H9 (cell line): ENCODE data around the gene DIPK1B. TPM values are rescaled to one million over a fixed set of nuclear protein-coding genes. Genes with fewer than 3 reads are reported as not detected.

Source experiments
- DNase-seq: peaks from one replicate; pipeline ENCODE4 v3.0.0-alpha.2; 2017
- H2AFZ ChIP-seq: one replicate; pipeline ENCODE4 v1.6.1; 2013; ENCODE audit warnings: mild to moderate bottlenecking, low read length, control low read depth, moderate library complexity
- H2AK5ac ChIP-seq: 2 replicates; pipeline ENCODE4 v1.6.1; 2013; ENCODE audit warnings: low read length, control low read depth, mixed read lengths; ENCODE audit not compliant: insufficient read length
- H2BK120ac ChIP-seq: one replicate; pipeline ENCODE4 v1.6.1; 2013; ENCODE audit warnings: low read depth, mild to moderate bottlenecking, low read length, control low read depth, inconsistent platforms; ENCODE audit not compliant: poor library complexity, severe bottlenecking
- H2BK12ac ChIP-seq: 2 replicates; pipeline ENCODE4 v1.6.1; 2013; ENCODE audit warnings: low read length, control low read depth, mixed read lengths, low read depth; ENCODE audit not compliant: insufficient read length
- H2BK15ac ChIP-seq: 2 replicates; pipeline ENCODE4 v1.6.1; 2013; ENCODE audit warnings: low read depth, low read length, control low read depth
- H2BK20ac ChIP-seq: one replicate; pipeline ENCODE4 v1.6.1; 2013; ENCODE audit warnings: low read depth, mild to moderate bottlenecking, low read length, control low read depth, inconsistent platforms; ENCODE audit not compliant: poor library complexity, severe bottlenecking
- H2BK5ac ChIP-seq: 2 replicates; pipeline ENCODE4 v1.6.1; 2013; ENCODE audit warnings: low read length, control low read depth, mixed read lengths; ENCODE audit not compliant: insufficient read length
- H3K14ac ChIP-seq: 2 replicates; pipeline ENCODE4 v1.6.1; 2013; ENCODE audit warnings: low read length, control low read depth; ENCODE audit not compliant: insufficient read depth
- H3K18ac ChIP-seq: 2 replicates; pipeline ENCODE4 v1.6.1; 2013; ENCODE audit warnings: low read depth, mild to moderate bottlenecking, mixed read lengths, low read length, control low read depth; ENCODE audit not compliant: insufficient read length
- H3K23ac ChIP-seq: 2 replicates; pipeline ENCODE4 v1.6.1; 2013; ENCODE audit warnings: low read length, control low read depth, mixed read lengths, low read depth; ENCODE audit not compliant: insufficient read length
- H3K23me2 ChIP-seq: 2 replicates; pipeline ENCODE4 v1.6.1; 2013; ENCODE audit warnings: low read depth, mild to moderate bottlenecking, mixed read lengths, low read length, control low read depth; ENCODE audit not compliant: insufficient read length, poor library complexity, severe bottlenecking
- H3K27ac ChIP-seq: 2 replicates; pipeline ENCODE4 v1.5.1; 2013; ENCODE audit warnings: low read length, control low read depth, mixed read lengths, low read depth; ENCODE audit not compliant: insufficient read length
- H3K27me3 ChIP-seq: 2 replicates; pipeline ENCODE4 v1.6.1; 2013; ENCODE audit warnings: low read length, control low read depth, inconsistent platforms; ENCODE audit not compliant: insufficient read depth
- H3K4ac ChIP-seq: 2 replicates; pipeline ENCODE4 v1.6.1; 2013; ENCODE audit warnings: low read depth, mild to moderate bottlenecking, control low read depth, inconsistent platforms, low read length, moderate library complexity
- H3K4me1 ChIP-seq: 2 replicates; pipeline ENCODE4 v1.6.1; 2013; ENCODE audit warnings: low read length, control low read depth, inconsistent platforms; ENCODE audit not compliant: insufficient read depth
- H3K4me2 ChIP-seq: 2 replicates; pipeline ENCODE4 v1.6.1; 2013; ENCODE audit warnings: low read length, control low read depth, mixed read lengths; ENCODE audit not compliant: insufficient read length, insufficient read depth
- H3K56ac ChIP-seq: 2 replicates; pipeline ENCODE4 v1.6.1; 2013; ENCODE audit warnings: low read depth, mild to moderate bottlenecking, mixed read lengths, low read length, control low read depth; ENCODE audit not compliant: insufficient read length
- H3K79me1 ChIP-seq: 2 replicates; pipeline ENCODE4 v1.6.1; 2013; ENCODE audit warnings: low read depth, mild to moderate bottlenecking, moderate library complexity, low read length, control low read depth, inconsistent platforms; ENCODE audit not compliant: insufficient read depth, poor library complexity, severe bottlenecking
- H3K79me2 ChIP-seq: 2 replicates; pipeline ENCODE4 v1.6.1; 2013; ENCODE audit warnings: low read length, control low read depth, inconsistent platforms; ENCODE audit not compliant: insufficient read depth
- H3K9ac ChIP-seq: 2 replicates; pipeline ENCODE4 v1.6.1; 2013; ENCODE audit warnings: low read length, control low read depth, mixed read lengths; ENCODE audit not compliant: insufficient read length; ENCODE audit errors: extremely low read depth
- H3K9me3 ChIP-seq: one replicate; pipeline ENCODE4 v1.6.1; 2013; ENCODE audit warnings: low read depth, low read length, inconsistent platforms; ENCODE audit not compliant: control insufficient read depth
- H3T11ph ChIP-seq: one replicate; pipeline ENCODE4 v1.6.1; 2013; ENCODE audit warnings: mild to moderate bottlenecking, low read length, control low read depth, inconsistent platforms
- H4K20me1 ChIP-seq: one replicate; pipeline ENCODE4 v1.6.1; 2013; ENCODE audit not compliant: control insufficient read depth, insufficient read length, insufficient read depth
- H4K5ac ChIP-seq: 2 replicates; pipeline ENCODE4 v1.6.1; 2013; ENCODE audit warnings: low read depth, mild to moderate bottlenecking, mixed read lengths, low read length, control low read depth; ENCODE audit not compliant: insufficient read length
- H4K8ac ChIP-seq: replicated peaks from 2 replicates; pipeline ENCODE4 v1.6.1; 2013; ENCODE audit warnings: low read length, control low read depth, mixed read lengths, low read depth; ENCODE audit not compliant: insufficient read length
- H4K91ac ChIP-seq: 2 replicates; pipeline ENCODE4 v1.6.1; 2013; ENCODE audit warnings: low read depth, mild to moderate bottlenecking, moderate library complexity, mixed read lengths, low read length, control low read depth; ENCODE audit not compliant: insufficient read length
- H3K27ac Mint-ChIP-seq, 3 experiments: 2 replicates in 2 of 3; 3 replicates in 1 of 3; pipeline ENCODE4 v1.8.0; 2020 to 2021; ENCODE audit warnings: mixed read lengths in 3 of 3, mild to moderate bottlenecking in 1 of 3, moderate library complexity in 1 of 3
- H3K27me3 Mint-ChIP-seq: 2 replicates; pipeline ENCODE4 v1.8.0; 2021; ENCODE audit warnings: low read depth, mild to moderate bottlenecking, moderate library complexity, mixed read lengths
- H3K36me3 Mint-ChIP-seq, 3 experiments: 2 replicates in 2 of 3; 3 replicates in 1 of 3; pipeline ENCODE4 v1.8.0; 2020 to 2021; ENCODE audit warnings: low read depth in 3 of 3, mixed read lengths in 3 of 3; ENCODE audit not compliant: insufficient read depth in 1 of 3
- H3K4me1 Mint-ChIP-seq, 2 experiments: 2 replicates each; pipeline ENCODE4 v1.8.0; 2020; ENCODE audit warnings: mixed read lengths in 2 of 2
- H3K4me3 Mint-ChIP-seq, 2 experiments: 2 replicates in 1 of 2; 3 replicates in 1 of 2; pipeline ENCODE4 v1.8.0; 2020 to 2021; ENCODE audit warnings: mild to moderate bottlenecking in 2 of 2, mixed read lengths in 2 of 2, moderate library complexity in 1 of 2
- H3K9me3 Mint-ChIP-seq, 2 experiments: 2 replicates in 1 of 2; 3 replicates in 1 of 2; pipeline ENCODE4 v1.8.0; 2020; ENCODE audit warnings: mild to moderate bottlenecking in 2 of 2, mixed read lengths in 2 of 2, moderate library complexity in 1 of 2
- whole genome bisulfite sequencing: extraction: QIAGEN DNeasy Blood & Tissue Kit; methylation state at CpG from one replicate; pipeline ENCODE4 v1.1.7; 2013; ENCODE audit warnings: missing lambda C conversion rate, low lambda C conversion rate, mixed read lengths; ENCODE audit not compliant: insufficient read length; ENCODE audit errors: extremely low coverage; 5-methylcytosine and 5-hydroxymethylcytosine counted together
- total RNA-seq: library from RNA; stranded (reverse); gene quantifications from 2 replicates; pipeline ENCODE4 v1.2.1, GENCODE V29; 2021
- TF ChIP-seq, protein P1 (sequence below): fragments of 200-600 bp; sonication (generic); conservative IDR thresholded peaks from 3 replicates; pipeline ENCODE4 v1.8.0; 2021; ENCODE audit warnings: antibody characterized with exemption, mild to moderate bottlenecking

Gene DIPK1B
- total RNA-seq, 1 experiment from 2014 or later = 40.3 TPM

DNA sequence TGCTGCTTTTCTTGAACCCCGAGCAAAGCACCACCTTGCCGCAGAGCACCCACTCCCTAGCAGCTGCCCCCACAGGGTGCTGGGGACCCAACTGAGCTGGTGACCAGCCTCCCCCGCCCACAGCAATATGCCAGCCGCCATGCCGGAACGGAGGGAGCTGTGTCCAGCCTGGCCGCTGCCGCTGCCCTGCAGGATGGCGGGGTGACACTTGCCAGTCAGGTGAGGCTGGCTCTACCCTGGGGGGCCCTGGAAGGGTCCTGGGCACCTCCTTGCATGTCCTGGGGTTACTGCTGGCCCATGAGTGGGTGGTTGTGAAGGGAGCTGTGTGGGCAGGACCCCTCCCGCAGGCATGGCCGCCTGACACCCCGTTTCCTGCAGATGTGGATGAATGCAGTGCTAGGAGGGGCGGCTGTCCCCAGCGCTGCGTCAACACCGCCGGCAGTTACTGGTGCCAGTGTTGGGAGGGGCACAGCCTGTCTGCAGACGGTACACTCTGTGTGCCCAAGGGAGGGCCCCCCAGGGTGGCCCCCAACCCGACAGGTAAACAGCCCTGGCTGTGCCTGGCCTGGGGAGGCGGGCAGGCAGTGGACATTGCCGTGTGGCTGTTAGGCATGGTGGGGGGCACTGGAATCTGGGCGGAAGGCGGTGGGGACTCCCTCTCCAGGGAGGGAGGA, 42.4 kb upstream of the DIPK1B start:
- no peak overlapping the region for H2BK15ac ChIP-seq
- no peaks in the 10 kb centered on the region for H3K79me2 ChIP-seq
- H2BK120ac ChIP-seq = no peak overlapping the region
- H3K27me3 ChIP-seq = no peaks in the 10 kb centered on the region
- Mint-ChIP-seq H3K4me3 (no peak overlapping the region), H3K27me3 (peaks cover 6% of the 10 kb centered on the region), H3K36me3 (peaks cover 0 to 2% (median 0%) of the 10 kb centered on the region in 3 experiments; a peak in 3 of 7 replicates), H3K4me1 (peaks cover 2 to 6% of the 10 kb centered on the region in 2 experiments; a peak in 3 of 4 replicates), H3K27ac (no peak overlapping the region; a peak in 1 of 7 replicates), H3K9me3 (no peaks in the 10 kb centered on the region)
- DNase-seq = no peak
- H2AFZ ChIP-seq = no peak overlapping the region
- H3K9me3 ChIP-seq = no peaks in the 10 kb centered on the region
- no peaks in the 10 kb centered on the region for H3K23me2 ChIP-seq
- no CpG with 5 or more reads among the region's 23 CpGs for WGBS
- no peak overlapping the region for H3K23ac ChIP-seq
- no peak overlapping the region for H2BK12ac ChIP-seq
- H2AK5ac ChIP-seq = no peak overlapping the region
- no peak overlapping the region for H3K9ac ChIP-seq
- H4K91ac ChIP-seq = no peak overlapping the region
- no peak overlapping the region for H3K4me2 ChIP-seq
- H3K4ac ChIP-seq = no peak overlapping the region
- no peak overlapping the region for H2BK5ac ChIP-seq
- H2BK20ac ChIP-seq = no peak overlapping the region
- TF ChIP-seq, protein P1, sequence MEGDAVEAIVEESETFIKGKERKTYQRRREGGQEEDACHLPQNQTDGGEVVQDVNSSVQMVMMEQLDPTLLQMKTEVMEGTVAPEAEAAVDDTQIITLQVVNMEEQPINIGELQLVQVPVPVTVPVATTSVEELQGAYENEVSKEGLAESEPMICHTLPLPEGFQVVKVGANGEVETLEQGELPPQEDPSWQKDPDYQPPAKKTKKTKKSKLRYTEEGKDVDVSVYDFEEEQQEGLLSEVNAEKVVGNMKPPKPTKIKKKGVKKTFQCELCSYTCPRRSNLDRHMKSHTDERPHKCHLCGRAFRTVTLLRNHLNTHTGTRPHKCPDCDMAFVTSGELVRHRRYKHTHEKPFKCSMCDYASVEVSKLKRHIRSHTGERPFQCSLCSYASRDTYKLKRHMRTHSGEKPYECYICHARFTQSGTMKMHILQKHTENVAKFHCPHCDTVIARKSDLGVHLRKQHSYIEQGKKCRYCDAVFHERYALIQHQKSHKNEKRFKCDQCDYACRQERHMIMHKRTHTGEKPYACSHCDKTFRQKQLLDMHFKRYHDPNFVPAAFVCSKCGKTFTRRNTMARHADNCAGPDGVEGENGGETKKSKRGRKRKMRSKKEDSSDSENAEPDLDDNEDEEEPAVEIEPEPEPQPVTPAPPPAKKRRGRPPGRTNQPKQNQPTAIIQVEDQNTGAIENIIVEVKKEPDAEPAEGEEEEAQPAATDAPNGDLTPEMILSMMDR = no peak
- no peak overlapping the region for H3T11ph ChIP-seq
- no peaks in the 10 kb centered on the region for H3K4me1 ChIP-seq
- peaks cover 4% of the 10 kb centered on the region for H4K20me1 ChIP-seq
- no peak overlapping the region for H3K27ac ChIP-seq
- H3K18ac ChIP-seq = no peak overlapping the region
- H3K79me1 ChIP-seq = no peaks in the 10 kb centered on the region
- no peak overlapping the region for H4K8ac ChIP-seq
- no peak overlapping the region for H4K5ac ChIP-seq
- H3K14ac ChIP-seq = no peak overlapping the region
- no peak overlapping the region for H3K56ac ChIP-seq
